WTC11 (cell line): ENCODE data around the gene CTNNA2.

Experiments used
- CTCF ChIP-seq: fragments of 200-600 bp; IDR thresholded peaks from 2 replicates; pipeline ENCODE4 v1.8.0; 2022; ENCODE audit warnings: antibody characterized with exemption
- MAX ChIP-seq: sonication (generic); formaldehyde crosslinking; IDR thresholded peaks from 2 replicates; pipeline ENCODE4 v1.8.0; 2022; ENCODE audit warnings: mild to moderate bottlenecking, missing genetic modification reagents
- NR1H2 ChIP-seq: sonication (generic); formaldehyde crosslinking; IDR thresholded peaks from 2 replicates; pipeline ENCODE4 v1.9.0; 2021; ENCODE audit warnings: mild to moderate bottlenecking, moderate library complexity, missing genetic modification reagents

DNA sequence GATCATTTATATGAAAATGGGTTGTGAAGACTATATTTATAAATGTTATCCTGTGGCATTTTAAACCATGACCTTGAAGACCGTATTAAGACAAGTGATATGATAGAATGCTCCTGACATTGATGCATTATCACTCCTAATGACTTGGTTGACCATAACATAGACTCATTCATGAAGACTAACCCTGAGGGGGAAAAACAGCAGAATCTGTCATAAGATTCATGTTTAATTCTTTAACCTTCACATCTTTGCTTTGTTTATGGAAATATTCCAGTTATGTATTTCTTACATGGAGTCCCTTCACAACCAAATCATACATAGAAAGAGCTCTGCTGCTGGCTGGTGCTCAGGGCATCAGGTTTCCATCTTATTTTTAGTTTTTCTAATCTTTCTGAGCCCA is 78.4 kb downstream of the CTNNA2 start:
- TF ChIP-seq CTCF (no peak), MAX (CRISPR knock-in tag) (no peak), NR1H2 (no peak)
